OCI-LY7 (cell line): ENCODE measurements around the gene ELN. TPM values are rescaled to one million over a fixed set of nuclear protein-coding genes. Genes with fewer than 3 reads are reported as not detected.

ENCODE experiments used
- BruUV-seq: library from RNA; stranded (reverse); fragments of 400-500 nt; replicated peaks from 2 replicates; lab custom pipeline; 2021; lab: Mats Ljungman, UMichigan
- CTCF ChIA-PET: fragments of 300-600 bp; sonication (Branson Sonifier 250); formaldehyde crosslinking; loops from one replicate; lab custom pipeline; 2022; ENCODE audit warnings: antibody characterized with exemption; ENCODE audit not compliant: unreplicated experiment; lab: Charles Lee
- POLR2A ChIA-PET: fragments of 300-600 bp; sonication (Branson Sonifier 250); formaldehyde crosslinking; loops from one replicate; lab custom pipeline; 2022; ENCODE audit warnings: antibody characterized with exemption; lab: Charles Lee
- DNase-seq: peaks from one replicate; pipeline ENCODE4 v3.0.0-alpha.2; 2015; ENCODE audit warnings: low spot score
- H2AFZ ChIP-seq: fragments of 200-600 bp; sonication (generic), shearing (Covaris generic); 2 replicates; pipeline ENCODE4 v1.6.1; 2014; ENCODE audit warnings: mild to moderate bottlenecking, antibody characterized with exemption, low read length, moderate library complexity
- H3K27ac ChIP-seq: fragments of 200-600 bp; sonication (generic); 2 replicates; pipeline ENCODE4 v1.5.1; 2014; ENCODE audit warnings: mixed run types, low read depth, mild to moderate bottlenecking, moderate library complexity, low read length, inconsistent platforms; ENCODE audit not compliant: poor library complexity, severe bottlenecking
- H3K36me3 ChIP-seq: fragments of 200-600 bp; sonication (generic); 2 replicates; pipeline ENCODE4 v1.6.1; 2014; ENCODE audit warnings: mild to moderate bottlenecking, antibody characterized with exemption, low read length, moderate library complexity, mixed read lengths; ENCODE audit not compliant: insufficient read depth
- H3K4me1 ChIP-seq: fragments of 200-600 bp; sonication (generic); 2 replicates; pipeline ENCODE4 v1.5.1; 2014; ENCODE audit warnings: mild to moderate bottlenecking, low read length; ENCODE audit not compliant: insufficient read depth, poor library complexity, severe bottlenecking
- H3K4me2 ChIP-seq: fragments of 200-600 bp; sonication (generic); 2 replicates; pipeline ENCODE4 v1.6.1; 2014; ENCODE audit warnings: mild to moderate bottlenecking, low read length
- H3K4me3 ChIP-seq: fragments of 200-600 bp; sonication (generic); 2 replicates; pipeline ENCODE4 v1.5.1; 2014; ENCODE audit warnings: mild to moderate bottlenecking, low read depth, low read length; ENCODE audit not compliant: poor library complexity, severe bottlenecking
- H3K79me2 ChIP-seq: fragments of 200-600 bp; sonication (generic); 2 replicates; pipeline ENCODE4 v1.6.1; 2016; ENCODE audit warnings: low read depth, mild to moderate bottlenecking, low read length, moderate library complexity, mixed read lengths; ENCODE audit not compliant: insufficient read depth
- H3K9me2 ChIP-seq: fragments of 200-600 bp; sonication (generic); 2 replicates; pipeline ENCODE4 v1.6.1; 2016; ENCODE audit warnings: mild to moderate bottlenecking, low read length, mixed read lengths; ENCODE audit not compliant: insufficient read depth
- H3K9me3 ChIP-seq: fragments of 200-600 bp; sonication (generic); 2 replicates; pipeline ENCODE4 v1.6.1; 2014; ENCODE audit warnings: mild to moderate bottlenecking, mixed run types, low read length, mixed read lengths
- H4K20me1 ChIP-seq: fragments of 200-600 bp; sonication (generic); 2 replicates; pipeline ENCODE4 v1.6.1; 2014; ENCODE audit warnings: mild to moderate bottlenecking, antibody characterized with exemption, low read length, moderate library complexity, mixed read lengths; ENCODE audit not compliant: insufficient read depth
- CTCF ChIP-seq: fragments of 200-600 bp; sonication (generic); conservative IDR thresholded peaks from 2 replicates; pipeline ENCODE4 v1.5.1; 2014; ENCODE audit warnings: mild to moderate bottlenecking, antibody characterized with exemption, low read length, moderate library complexity, mixed read lengths
- EZH2phosphoT487 ChIP-seq: fragments of 200-600 bp; sonication (generic); IDR thresholded peaks from 2 replicates; pipeline ENCODE4 v1.6.1; 2018; ENCODE audit warnings: low read depth, borderline replicate concordance, mild to moderate bottlenecking, mixed run types, antibody characterized with exemption, low read length, moderate library complexity, mixed read lengths
- intact Hi-C: fragments of 100-400 bp; cut with micrococcal nuclease; formaldehyde crosslinking; loops from one replicate; pipeline ENCODE4 v1.10.0; 2022; ENCODE audit not compliant: unreplicated experiment
- total RNA-seq, 2 experiments: library from RNA; depleted of rRNA in 1 of 2; stranded (reverse); fragments of >200 nt in 1 of 2; shearing (Covaris generic) in 1 of 2; gene quantifications; 2 replicates each; pipeline ENCODE4 v1.2.3, GENCODE V29; 2014 to 2022

The ELN gene
- total RNA-seq, 2 experiments from 2014 or later: not detected

DNA sequence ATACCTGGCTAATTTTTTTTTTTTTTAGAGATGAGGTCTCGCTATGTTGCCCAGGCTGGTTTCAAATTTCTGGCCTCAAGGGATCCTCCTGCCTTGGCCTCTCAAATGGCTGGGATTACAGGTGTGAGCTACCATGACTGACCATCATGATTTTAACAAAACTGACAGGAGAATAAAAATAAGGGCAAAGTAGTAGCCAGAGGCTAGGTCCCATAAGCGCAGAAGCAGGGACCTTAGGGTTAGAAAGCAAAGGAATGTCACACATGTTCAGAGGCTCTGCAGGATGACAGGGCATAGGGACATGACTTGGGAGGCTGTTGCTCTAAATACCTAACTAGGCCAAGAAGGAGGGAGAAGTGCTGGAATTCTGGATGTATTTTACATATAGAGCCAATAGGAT is 50.5 kb downstream of the ELN start:
- no peaks in the 10 kb centered on the region for H3K9me2 ChIP-seq
- BruUV-seq: no TSS peak
- intact Hi-C loops: no loop called here
- no peaks in the 10 kb centered on the region for H4K20me1 ChIP-seq
- H3K4me1 ChIP-seq: peaks cover 17% of the 10 kb centered on the region
- no peaks in the 10 kb centered on the region for H3K36me3 ChIP-seq
- H3K79me2 ChIP-seq: no peaks in the 10 kb centered on the region
- CTCF ChIA-PET: interaction anchor here (0.6 kb wide), 1 partner anchor 13 kb away, joined by 4 read pairs; no protein-coding TSS in a partner anchor
- no peak for DNase-seq
- no peak for TF ChIP-seq CTCF
- no peak for TF ChIP-seq EZH2phosphoT487
- H3K9me3 ChIP-seq: no peaks in the 10 kb centered on the region
- H2AFZ ChIP-seq: no peak overlapping the region
- H3K4me2 ChIP-seq: no peak overlapping the region
- H3K27ac ChIP-seq: no peak overlapping the region
- POLR2A ChIA-PET: interaction anchor here (0.6 to 1.2 kb wide), 4 partner anchors 42 to 121 kb away, joined by 3 to 4 read pairs (median 3); no protein-coding TSS in a partner anchor
- no peak overlapping the region for H3K4me3 ChIP-seq

DNA sequence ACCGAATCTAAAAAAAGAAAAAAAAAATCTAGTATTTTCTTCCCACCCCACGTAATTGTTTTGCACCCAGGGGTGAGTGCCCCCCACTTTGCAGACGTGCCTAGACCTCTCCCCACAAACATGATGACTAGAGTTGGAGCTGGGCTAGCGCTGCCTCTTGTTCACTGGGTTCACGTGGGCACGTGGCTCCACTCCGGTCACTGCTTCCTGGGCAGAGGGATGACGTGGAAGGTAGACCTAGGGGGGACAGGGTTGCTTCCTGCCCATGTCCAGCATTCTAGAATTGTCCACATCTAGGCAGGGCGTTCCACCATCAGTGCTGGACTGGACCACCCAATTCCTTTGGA is 54.8 kb downstream of the ELN start:
- peak overlapping the region; percentile 34 for H3K4me3 ChIP-seq
- POLR2A ChIA-PET: interaction anchor here (0.6 to 1.9 kb wide), 5 partner anchors 12 to 443 kb away, joined by 3 to 13 read pairs (median 5); partner anchors contain the start of gene EIF4H
- H3K4me2 ChIP-seq: peak overlapping the region; percentile 71
- peak overlapping the region; percentile 31 for H3K27ac ChIP-seq
- intact Hi-C loops: loop anchor here (1.0 to 5.0 kb wide), 3 partner anchors 11 to 100 kb away; no protein-coding TSS in a partner anchor
- no peaks in the 10 kb centered on the region for H4K20me1 ChIP-seq
- no peaks in the 10 kb centered on the region for H3K9me2 ChIP-seq
- peaks cover 8% of the 10 kb centered on the region; the same call in 1 of the 2 replicates for H3K79me2 ChIP-seq
- no peak overlapping the region; the same call in 1 of the 2 replicates for H2AFZ ChIP-seq
- CTCF ChIA-PET: no interaction called here
- H3K36me3 ChIP-seq: peaks cover 12% of the 10 kb centered on the region
- no TSS peak for BruUV-seq
- DNase-seq: no peak
- H3K4me1 ChIP-seq: peaks cover 30% of the 10 kb centered on the region
- TF ChIP-seq CTCF (no peak), EZH2phosphoT487 (no peak)
- H3K9me3 ChIP-seq: no peaks in the 10 kb centered on the region
